Measurements from ENCODE around the gene C6orf62.
"Not testable (repeated sequence)": the region's sequence is repeated elsewhere in the genome, so short reads cannot be mapped to it uniquely, and the experiment has no call there.

Gene C6orf62

GRCh38 chr6:24719125-24719971 is at the start of gene C6orf62:
Gene C6orf62 (minus strand): TSS chr6:24719154. CDS start chr6:24718668, 486 bp downstream.
- DNase-seq (ENCODE audit: low spot score in 2 of 2) (peak; percentile 44 to 79), ATAC-seq (peak; percentile 42)
- Mint-ChIP-seq H3K9me3 (no peaks in the 10 kb centered on the region), H3K4me1 (peaks cover 44% of the 10 kb centered on the region), H3K4me3 (peak within 1 kb of the TSS; percentile 99), H3K36me3 (peaks cover 71% of the 10 kb centered on the region), H3K27ac (peak within 1 kb of the TSS; percentile 99)

DNA sequence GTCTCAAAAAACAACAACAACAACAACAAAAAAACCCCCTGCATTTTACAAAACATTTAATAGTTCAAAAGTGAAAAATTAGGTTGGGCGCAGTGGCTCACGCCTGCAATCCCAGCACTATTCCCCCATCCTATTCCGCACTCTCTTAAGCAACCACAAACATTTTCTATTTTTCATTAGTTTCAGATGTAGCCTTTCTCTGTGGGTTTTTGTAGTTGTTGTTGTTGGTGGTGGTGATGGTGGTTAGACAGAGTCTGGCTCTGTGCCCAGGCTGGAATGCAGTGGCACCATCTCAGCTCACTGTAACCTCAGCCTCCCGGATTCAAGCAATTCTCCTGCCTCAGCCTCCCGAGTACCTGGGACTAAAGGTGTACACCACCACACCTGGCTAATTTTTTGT is 49.4 kb upstream of the C6orf62 start:
- Mint-ChIP-seq H3K36me3 (no peaks in the 10 kb centered on the region), H3K9me3 (no peaks in the 10 kb centered on the region), H3K4me3 (no peak overlapping the region), H3K4me1 (no peaks in the 10 kb centered on the region), H3K27ac (no peak overlapping the region)
- DNase-seq (ENCODE audit: low spot score in 2 of 2): peak in 1 of 2 donors; percentile 33
- no peak for ATAC-seq

DNA sequence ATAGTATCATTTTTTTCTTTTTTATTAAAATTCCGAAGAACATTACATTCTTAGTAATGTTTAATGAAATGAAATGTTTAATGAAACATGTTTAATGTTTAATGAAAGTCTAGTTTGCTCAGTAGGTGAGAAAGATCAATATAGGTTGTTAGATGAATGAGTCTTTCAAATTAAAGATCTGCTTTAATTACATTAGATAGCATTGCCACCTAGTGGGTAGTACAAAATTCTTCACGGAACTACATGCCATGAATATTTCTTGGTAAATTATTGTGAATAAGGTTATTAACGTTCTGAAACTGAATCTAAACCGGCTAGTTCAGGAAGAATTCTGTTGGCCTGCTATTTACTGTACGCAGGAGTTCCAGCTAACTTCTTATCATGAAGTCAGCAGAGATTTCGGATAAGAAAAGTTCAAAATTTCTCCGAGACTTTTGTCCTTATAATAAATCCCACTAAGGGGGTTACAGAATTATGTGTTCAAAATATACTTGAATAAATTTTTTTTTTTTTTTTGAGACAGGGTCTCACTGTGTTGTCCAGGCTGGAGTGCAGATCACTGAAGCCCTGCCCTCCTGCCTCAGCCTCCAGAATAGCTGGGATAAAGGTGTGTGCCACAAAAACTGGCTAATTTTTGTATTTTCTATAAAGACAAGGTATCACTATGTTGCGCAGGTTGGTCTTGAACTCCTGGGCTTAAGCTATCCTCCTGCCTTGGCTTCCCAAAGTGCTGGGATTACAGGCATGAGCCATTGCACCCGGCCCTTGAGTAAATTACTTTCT is 47.9 kb upstream of the C6orf62 start:
- Mint-ChIP-seq H3K36me3 (no peaks in the 10 kb centered on the region), H3K27ac (no peak overlapping the region), H3K4me1 (peaks cover 3% of the 10 kb centered on the region), H3K4me3 (no peak overlapping the region), H3K9me3 (no peaks in the 10 kb centered on the region)
- peak; percentile 66 for ATAC-seq
- DNase-seq (ENCODE audit: low spot score in 2 of 2): no peak

GRCh38 chr6:24765968-24766367 is 47.0 kb upstream of the C6orf62 start:
- not testable (repeated sequence) for H3K27ac Mint-ChIP-seq, ATAC-seq, H3K4me3 Mint-ChIP-seq

GRCh38 chr6:24764833-24765828 is 46.2 kb upstream of the C6orf62 start:
- DNase-seq (ENCODE audit: low spot score in 2 of 2): peak in 1 of 2 donors; percentile 35

More at GRCh38 chr6:24765968-24766367, 47.0 kb upstream of the C6orf62 start:
- H3K36me3 Mint-ChIP-seq; H3K9me3 Mint-ChIP-seq; DNase-seq (ENCODE audit: low spot score in 2 of 2); H3K4me1 Mint-ChIP-seq: not testable (repeated sequence)

DNA sequence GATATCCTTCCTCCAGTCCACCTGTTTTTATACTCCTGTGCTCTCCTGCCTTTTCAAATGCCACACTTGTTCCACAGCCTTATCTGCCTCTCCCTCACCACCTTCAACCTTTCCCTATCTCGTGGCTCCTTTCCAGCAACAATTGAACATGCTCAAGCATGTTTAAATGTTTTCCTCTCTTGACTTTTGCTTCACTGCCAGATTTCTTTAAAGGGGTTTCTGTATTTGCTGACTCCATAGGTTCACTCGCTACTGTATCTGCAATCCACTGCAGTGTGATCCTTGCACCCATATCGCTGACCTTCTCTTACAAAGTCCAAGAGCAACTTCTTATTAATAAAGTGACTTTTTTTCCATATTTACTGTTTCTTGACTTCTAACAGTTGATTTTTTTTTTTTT is 44.6 kb upstream of the C6orf62 start:
- no peaks in the 10 kb centered on the region for H3K36me3 Mint-ChIP-seq
- H3K27ac Mint-ChIP-seq: no peak overlapping the region
- peaks cover 6% of the 10 kb centered on the region for H3K4me1 Mint-ChIP-seq
- no peak for ATAC-seq
- H3K9me3 Mint-ChIP-seq: no peaks in the 10 kb centered on the region
- no peak overlapping the region for H3K4me3 Mint-ChIP-seq
- DNase-seq (ENCODE audit: low spot score in 2 of 2): peak in 1 of 2 donors; percentile 30

More at GRCh38 chr6:24764833-24765828, 46.2 kb upstream of the C6orf62 start:
- not testable (repeated sequence) for H3K4me3 Mint-ChIP-seq, H3K27ac Mint-ChIP-seq, ATAC-seq, H3K9me3 Mint-ChIP-seq, H3K36me3 Mint-ChIP-seq, H3K4me1 Mint-ChIP-seq

GRCh38 chr6:24761851-24762250 is 42.9 kb upstream of the C6orf62 start:
- ATAC-seq (peak; percentile 8), DNase-seq (ENCODE audit: low spot score in 2 of 2) (peak in 1 of 2 donors; percentile 38)
- no peaks in the 10 kb centered on the region for H3K36me3 Mint-ChIP-seq
- no peaks in the 10 kb centered on the region for H3K9me3 Mint-ChIP-seq
- no peak overlapping the region for H3K4me3 Mint-ChIP-seq
- H3K27ac Mint-ChIP-seq: no peak overlapping the region
- peaks cover 6% of the 10 kb centered on the region for H3K4me1 Mint-ChIP-seq

DNA sequence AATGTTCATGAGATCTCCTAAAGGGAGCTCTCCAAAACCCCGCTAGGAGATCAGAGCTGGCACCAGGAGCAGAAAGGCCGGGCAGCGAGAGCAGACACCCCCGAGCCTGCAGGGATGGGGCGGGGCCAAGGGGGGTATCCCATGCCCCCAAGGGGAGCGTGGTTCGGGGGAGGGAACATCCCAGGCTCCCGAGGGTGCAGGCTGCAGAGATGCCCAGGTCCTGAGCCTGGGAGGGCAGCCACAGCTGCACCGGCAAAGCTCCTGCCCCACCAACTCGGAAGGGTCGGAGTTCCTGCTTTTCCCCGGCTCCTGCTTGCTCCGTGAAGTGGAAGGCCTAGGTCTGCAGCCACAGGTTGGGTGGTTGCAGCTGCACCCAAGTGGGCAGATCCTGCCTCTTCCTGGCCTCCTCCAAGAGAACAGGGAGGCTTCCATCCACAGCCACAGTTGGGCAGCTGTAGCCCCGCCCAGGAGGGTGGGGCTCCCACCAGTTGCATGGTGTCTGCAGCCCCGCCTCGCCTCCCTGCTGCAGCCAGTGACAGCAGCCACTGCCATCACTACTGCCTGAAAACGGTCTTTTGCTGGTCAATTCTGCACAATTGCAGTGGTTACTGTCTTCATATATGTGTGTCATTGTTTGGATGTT is 42.4 kb upstream of the C6orf62 start:
- Mint-ChIP-seq H3K9me3 (no peaks in the 10 kb centered on the region), H3K36me3 (no peaks in the 10 kb centered on the region), H3K27ac (no peak overlapping the region), H3K4me1 (peaks cover 6% of the 10 kb centered on the region), H3K4me3 (no peak overlapping the region)
- ATAC-seq (peak; percentile 65), DNase-seq (ENCODE audit: low spot score in 2 of 2) (peak in 1 of 2 donors; percentile 46)

GRCh38 chr6:24760210-24760609 is 41.3 kb upstream of the C6orf62 start:
- no peak for ATAC-seq
- Mint-ChIP-seq H3K9me3 (no peaks in the 10 kb centered on the region), H3K27ac (no peak overlapping the region), H3K4me1 (peaks cover 6% of the 10 kb centered on the region), H3K4me3 (no peak overlapping the region), H3K36me3 (no peaks in the 10 kb centered on the region)
- DNase-seq (ENCODE audit: low spot score in 2 of 2): no peak

DNA sequence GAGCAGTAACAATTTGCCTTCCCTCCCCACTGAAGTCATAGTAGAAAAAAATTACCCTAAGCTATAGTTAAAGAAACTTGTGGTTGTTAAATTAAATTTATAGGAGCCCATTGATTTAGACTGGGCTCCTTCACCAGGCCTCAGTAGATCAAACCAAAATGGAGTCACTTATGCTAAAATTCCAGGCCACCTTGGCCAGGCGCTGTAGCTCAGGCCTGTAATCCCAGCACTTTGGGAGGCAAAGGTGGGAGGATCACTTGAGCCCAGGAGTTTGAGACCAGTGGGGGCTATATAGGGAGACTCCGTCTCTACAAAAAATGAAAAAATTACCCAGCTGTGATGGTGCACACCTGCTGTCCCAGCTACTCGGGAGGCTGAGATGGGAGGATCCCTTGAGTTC is 40.8 kb upstream of the C6orf62 start:
- peak in 1 of 2 donors; percentile 23 for DNase-seq (ENCODE audit: low spot score in 2 of 2)
- H3K27ac Mint-ChIP-seq: no peak overlapping the region
- H3K4me3 Mint-ChIP-seq: no peak overlapping the region
- H3K9me3 Mint-ChIP-seq: no peaks in the 10 kb centered on the region
- H3K4me1 Mint-ChIP-seq: peaks cover 6% of the 10 kb centered on the region
- no peaks in the 10 kb centered on the region for H3K36me3 Mint-ChIP-seq
- ATAC-seq: no peak

DNA sequence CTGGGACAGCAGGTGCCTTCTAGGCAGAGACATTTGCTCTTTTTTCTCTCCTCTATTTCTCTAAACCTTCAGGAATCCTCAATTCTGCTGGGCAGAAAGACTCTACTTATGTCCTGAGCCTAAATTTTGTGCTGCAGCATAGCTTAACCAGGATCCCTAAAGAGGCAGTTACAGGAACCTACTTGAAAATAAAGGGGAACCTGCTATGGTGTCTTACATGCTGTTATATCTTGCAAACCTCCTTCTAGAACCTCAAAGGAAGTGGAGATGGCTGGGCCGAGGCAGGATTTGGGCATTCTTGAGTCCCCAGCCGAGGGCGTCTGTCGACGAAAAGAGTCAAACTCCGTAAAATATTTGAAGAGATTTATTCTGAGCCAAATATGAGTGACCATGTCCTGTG is 38.7 kb upstream of the C6orf62 start:
- no peaks in the 10 kb centered on the region for H3K9me3 Mint-ChIP-seq
- no peak overlapping the region for H3K27ac Mint-ChIP-seq
- peaks cover 6% of the 10 kb centered on the region for H3K4me1 Mint-ChIP-seq
- ATAC-seq (no peak), DNase-seq (ENCODE audit: low spot score in 2 of 2) (peak in 1 of 2 donors; percentile 39)
- H3K36me3 Mint-ChIP-seq: no peaks in the 10 kb centered on the region
- H3K4me3 Mint-ChIP-seq: no peak overlapping the region

GRCh38 chr6:24755279-24755678 is 36.3 kb upstream of the C6orf62 start:
- Mint-ChIP-seq H3K27ac (no peak overlapping the region), H3K4me3 (no peak overlapping the region), H3K36me3 (no peaks in the 10 kb centered on the region), H3K9me3 (no peaks in the 10 kb centered on the region), H3K4me1 (no peaks in the 10 kb centered on the region)
- DNase-seq (ENCODE audit: low spot score in 2 of 2): no peak
- no peak for ATAC-seq

- H3K36me3 Mint-ChIP-seq, ATAC-seq, H3K9me3 Mint-ChIP-seq, H3K4me3 Mint-ChIP-seq, H3K4me1 Mint-ChIP-seq, H3K27ac Mint-ChIP-seq: not testable (repeated sequence)
- peak in 1 of 2 donors; percentile 12 for DNase-seq (ENCODE audit: low spot score in 2 of 2)
These were observed 35.4 kb upstream of the C6orf62 start for GRCh38 chr6:24754378-24754777.

DNA sequence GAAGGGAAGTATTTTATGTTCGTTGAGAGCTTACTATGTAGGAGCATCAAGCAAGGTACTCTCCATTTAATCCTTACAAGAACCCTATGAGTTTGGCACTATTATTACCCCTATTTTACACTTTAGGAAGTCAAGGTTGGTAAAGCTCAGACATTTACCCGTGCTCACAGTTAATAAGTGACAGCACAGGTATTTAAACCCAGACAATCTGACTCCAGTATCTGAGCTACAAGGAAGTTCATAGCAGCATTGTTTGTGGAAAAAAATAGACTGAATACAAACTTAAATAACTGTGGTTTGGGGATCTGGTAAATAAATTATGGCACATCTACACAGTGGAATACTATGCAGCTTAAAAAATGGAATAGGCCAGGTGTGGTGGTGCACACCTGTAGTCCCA is 34.6 kb upstream of the C6orf62 start:
- no peak overlapping the region for H3K27ac Mint-ChIP-seq
- H3K4me3 Mint-ChIP-seq: no peak overlapping the region
- H3K9me3 Mint-ChIP-seq: no peaks in the 10 kb centered on the region
- H3K36me3 Mint-ChIP-seq: no peaks in the 10 kb centered on the region
- DNase-seq (ENCODE audit: low spot score in 2 of 2): no peak
- no peaks in the 10 kb centered on the region for H3K4me1 Mint-ChIP-seq
- ATAC-seq: no peak
